Measurements from ENCODE around the gene CAB39L. TPM values are rescaled to one million over a fixed set of nuclear protein-coding genes. Genes with fewer than 3 reads are reported as not detected.

Gene CAB39L
- total RNA-seq, 2 donors from 2014 or later, result 6.1 to 14.5 TPM

DNA sequence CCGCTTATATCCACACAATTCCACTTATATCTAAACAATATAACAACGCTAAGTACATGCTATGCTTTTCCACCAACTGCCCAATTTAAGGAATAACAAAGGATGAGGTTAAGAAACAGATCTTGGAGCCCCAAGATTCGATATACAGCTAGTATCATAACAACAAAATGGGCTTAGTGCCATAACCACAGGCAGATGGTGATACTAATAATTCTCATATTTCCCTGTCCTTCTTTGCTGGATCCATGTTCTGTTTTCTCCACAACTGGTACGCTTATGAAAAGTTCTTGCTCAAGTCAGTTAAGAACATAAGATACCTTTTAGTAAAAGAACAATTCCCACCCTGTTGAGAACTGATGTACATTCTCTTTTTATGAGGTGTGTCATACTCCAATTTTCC lies 33.9 kb downstream of the CAB39L start:
- Histone ChIP-seq H3K36me3 (no peaks in the 10 kb centered on the region), H3K4me1 (no peaks in the 10 kb centered on the region), H3K4me3 (no peak overlapping the region), H3K27ac (no peak overlapping the region), H3K9ac (ENCODE audit: low read depth in 2 of 2, low read length in 2 of 2) (no peak overlapping the region), H3K9me3 (no peaks in the 10 kb centered on the region), H3K27me3 (no peaks in the 10 kb centered on the region)
- TF ChIP-seq, protein P1, sequence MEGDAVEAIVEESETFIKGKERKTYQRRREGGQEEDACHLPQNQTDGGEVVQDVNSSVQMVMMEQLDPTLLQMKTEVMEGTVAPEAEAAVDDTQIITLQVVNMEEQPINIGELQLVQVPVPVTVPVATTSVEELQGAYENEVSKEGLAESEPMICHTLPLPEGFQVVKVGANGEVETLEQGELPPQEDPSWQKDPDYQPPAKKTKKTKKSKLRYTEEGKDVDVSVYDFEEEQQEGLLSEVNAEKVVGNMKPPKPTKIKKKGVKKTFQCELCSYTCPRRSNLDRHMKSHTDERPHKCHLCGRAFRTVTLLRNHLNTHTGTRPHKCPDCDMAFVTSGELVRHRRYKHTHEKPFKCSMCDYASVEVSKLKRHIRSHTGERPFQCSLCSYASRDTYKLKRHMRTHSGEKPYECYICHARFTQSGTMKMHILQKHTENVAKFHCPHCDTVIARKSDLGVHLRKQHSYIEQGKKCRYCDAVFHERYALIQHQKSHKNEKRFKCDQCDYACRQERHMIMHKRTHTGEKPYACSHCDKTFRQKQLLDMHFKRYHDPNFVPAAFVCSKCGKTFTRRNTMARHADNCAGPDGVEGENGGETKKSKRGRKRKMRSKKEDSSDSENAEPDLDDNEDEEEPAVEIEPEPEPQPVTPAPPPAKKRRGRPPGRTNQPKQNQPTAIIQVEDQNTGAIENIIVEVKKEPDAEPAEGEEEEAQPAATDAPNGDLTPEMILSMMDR (IDR thresholded peaks at IDR 0.05), result no peak
- intact Hi-C loops (cut with DNase I), result no loop called here
- no peak for DNase-seq

DNA sequence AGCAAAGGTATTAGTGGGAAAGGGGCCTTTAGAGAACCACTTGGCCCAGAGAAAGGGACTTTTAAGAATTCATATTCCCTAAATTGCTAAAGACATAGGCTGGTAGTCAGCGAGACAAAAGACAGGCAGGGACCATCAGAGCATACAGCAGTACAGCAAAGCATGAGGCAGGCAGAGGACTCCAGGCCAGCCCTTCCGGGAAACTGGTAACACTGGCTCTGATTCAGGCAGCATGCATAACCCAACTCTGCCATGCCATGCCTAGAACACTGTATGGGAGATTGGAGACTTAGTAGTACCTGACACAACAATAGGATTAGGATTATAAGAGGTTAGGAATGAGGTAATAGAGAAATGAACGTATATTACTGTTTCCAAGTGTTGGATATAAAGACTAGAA lies 34.9 kb downstream of the CAB39L start:
- Histone ChIP-seq H3K36me3 (no peaks in the 10 kb centered on the region), H3K27ac (no peak overlapping the region), H3K27me3 (no peaks in the 10 kb centered on the region), H3K9me3 (no peaks in the 10 kb centered on the region), H3K9ac (ENCODE audit: low read depth in 2 of 2, low read length in 2 of 2) (no peak overlapping the region), H3K4me1 (no peaks in the 10 kb centered on the region), H3K4me3 (no peak overlapping the region)
- intact Hi-C loops (cut with DNase I), result no loop called here
- no peak for DNase-seq
- TF ChIP-seq, protein P1 (IDR thresholded peaks at IDR 0.05), result no peak

DNA sequence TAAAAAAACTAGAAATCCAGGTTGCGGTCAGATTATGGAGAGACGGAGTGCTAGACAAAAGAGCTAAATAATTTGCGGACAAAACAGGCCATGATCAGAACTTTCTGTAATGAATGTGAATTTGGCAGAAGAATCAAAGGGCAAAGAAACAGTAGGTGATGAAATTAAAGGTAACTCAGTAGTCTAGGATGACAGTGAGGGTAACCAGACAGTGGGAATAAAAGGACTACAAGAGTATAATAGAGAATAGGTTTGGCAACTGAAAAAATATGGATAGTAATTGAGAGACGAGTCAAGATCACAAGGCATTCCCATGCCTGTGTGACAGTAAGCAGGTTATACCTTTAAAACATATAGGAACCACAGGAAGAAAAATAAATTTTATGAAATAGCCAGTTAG lies 35.9 kb downstream of the CAB39L start:
- no peak overlapping the region for H3K9ac ChIP-seq (ENCODE audit: low read depth in 2 of 2, low read length in 2 of 2)
- TF ChIP-seq, protein P1 (IDR thresholded peaks at IDR 0.05), result no peak
- H3K27ac ChIP-seq, result no peak overlapping the region
- intact Hi-C loops (cut with DNase I), result no loop called here
- H3K36me3 ChIP-seq, result no peaks in the 10 kb centered on the region
- no peaks in the 10 kb centered on the region for H3K4me1 ChIP-seq
- no peaks in the 10 kb centered on the region for H3K27me3 ChIP-seq
- DNase-seq, result no peak
- H3K9me3 ChIP-seq, result no peaks in the 10 kb centered on the region
- H3K4me3 ChIP-seq, result no peak overlapping the region

DNA sequence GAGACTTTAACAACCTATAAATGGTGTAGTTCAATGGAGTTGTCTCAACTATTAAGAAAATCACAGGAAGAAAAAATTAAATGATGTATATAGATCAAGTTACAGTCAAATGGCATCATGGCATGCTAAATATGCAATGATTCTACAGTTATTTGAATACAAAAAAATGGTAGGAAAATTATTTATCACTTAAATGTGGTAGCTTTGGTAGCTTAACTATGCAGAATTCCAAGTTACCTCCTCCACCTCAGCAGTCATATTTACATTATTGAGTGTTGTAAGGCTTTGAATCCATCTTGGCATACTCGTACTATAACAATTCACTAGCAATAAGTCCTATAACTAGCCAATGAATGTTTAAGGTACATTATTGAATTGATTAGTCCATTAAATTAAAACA lies 36.8 kb downstream of the CAB39L start:
- Histone ChIP-seq H3K9ac (ENCODE audit: low read depth in 2 of 2, low read length in 2 of 2) (no peak overlapping the region), H3K27ac (no peak overlapping the region), H3K36me3 (no peaks in the 10 kb centered on the region), H3K4me3 (no peak overlapping the region), H3K27me3 (no peaks in the 10 kb centered on the region), H3K4me1 (no peaks in the 10 kb centered on the region), H3K9me3 (no peaks in the 10 kb centered on the region)
- intact Hi-C loops (cut with DNase I), result no loop called here
- TF ChIP-seq, protein P1 (IDR thresholded peaks at IDR 0.05), result no peak
- DNase-seq, result no peak

DNA sequence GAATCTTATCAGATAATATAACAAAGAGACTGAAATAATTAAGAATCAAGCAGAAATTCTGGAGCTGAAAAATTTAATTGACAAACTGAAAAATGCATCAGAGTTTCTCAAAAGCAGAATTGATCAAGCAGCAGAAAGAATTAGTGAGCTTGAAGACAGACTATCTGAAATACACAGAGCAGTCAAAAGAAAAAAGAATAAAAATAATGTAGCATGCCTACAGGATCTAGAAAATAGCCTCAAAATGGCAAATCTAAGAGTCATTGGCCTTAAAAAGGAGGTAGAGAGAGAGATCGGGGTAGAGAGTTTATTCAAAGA lies 39.2 kb downstream of the CAB39L start:
- H3K27me3 ChIP-seq, result no peaks in the 10 kb centered on the region
- no peaks in the 10 kb centered on the region for H3K4me1 ChIP-seq
- TF ChIP-seq, protein P1 (IDR thresholded peaks at IDR 0.05), result no peak
- H3K9me3 ChIP-seq, result no peaks in the 10 kb centered on the region
- H3K9ac ChIP-seq (ENCODE audit: low read depth in 2 of 2, low read length in 2 of 2), result no peak overlapping the region
- intact Hi-C loops (cut with DNase I), result no loop called here
- no peaks in the 10 kb centered on the region for H3K36me3 ChIP-seq
- no peak overlapping the region for H3K4me3 ChIP-seq
- H3K27ac ChIP-seq, result no peak overlapping the region
- no peak for DNase-seq
